NCI-H526 treated with DMSO at 0.1 percent for 48 hours (cell line): ENCODE measurements around the gene DOP1B.
"Not testable (repeated sequence)": the region's sequence is repeated elsewhere in the genome, so short reads cannot be mapped to it uniquely, and the experiment has no call there.

ENCODE experiments used
- DNase-seq: peaks from one replicate; lab custom pipeline; 2025; lab: John Stamatoyannopoulos, UW

The DOP1B gene

DNA sequence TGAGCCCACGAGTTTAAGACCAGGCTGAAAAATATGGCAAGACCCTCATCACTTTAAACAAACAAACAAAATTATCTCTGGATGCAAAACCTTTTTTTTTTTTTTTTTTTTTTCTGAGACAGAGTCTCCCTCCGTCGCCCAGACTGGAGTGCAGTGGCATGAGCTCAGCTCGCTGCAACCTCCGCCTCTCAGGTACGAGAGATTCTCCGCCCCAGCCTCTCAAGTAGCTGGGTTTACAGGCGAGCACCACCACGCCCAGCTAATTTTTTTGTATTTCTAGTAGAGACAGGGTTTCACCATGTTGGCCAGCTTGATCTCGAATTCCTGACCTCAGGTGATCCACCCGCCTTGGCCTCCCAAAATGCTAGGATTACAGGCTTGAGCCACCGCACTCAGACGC, 16.8 kb upstream of the DOP1B start:
- not testable (repeated sequence) for DNase-seq

DNA sequence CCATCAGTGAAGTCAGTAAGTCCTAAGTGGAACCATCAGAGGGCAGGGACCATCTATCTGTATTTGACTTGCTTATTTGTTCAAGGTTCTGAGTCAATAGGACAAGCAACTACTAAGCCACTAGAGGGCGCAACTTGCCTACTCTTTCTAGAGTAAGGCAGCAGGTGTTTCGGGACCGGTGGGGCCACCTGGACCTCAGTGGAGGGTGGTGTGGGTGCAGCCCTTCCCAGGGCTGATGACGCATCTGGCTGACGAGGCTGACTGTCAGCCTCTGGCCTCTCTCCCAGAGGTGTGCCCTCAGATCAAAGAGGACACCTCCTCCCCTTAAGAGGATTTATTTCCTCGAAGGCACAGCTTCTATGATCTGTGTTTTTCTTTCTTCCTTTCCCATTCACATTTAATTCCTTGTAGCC, 15.1 kb upstream of the DOP1B start:
- DNase-seq, result peak; percentile 88

DNA sequence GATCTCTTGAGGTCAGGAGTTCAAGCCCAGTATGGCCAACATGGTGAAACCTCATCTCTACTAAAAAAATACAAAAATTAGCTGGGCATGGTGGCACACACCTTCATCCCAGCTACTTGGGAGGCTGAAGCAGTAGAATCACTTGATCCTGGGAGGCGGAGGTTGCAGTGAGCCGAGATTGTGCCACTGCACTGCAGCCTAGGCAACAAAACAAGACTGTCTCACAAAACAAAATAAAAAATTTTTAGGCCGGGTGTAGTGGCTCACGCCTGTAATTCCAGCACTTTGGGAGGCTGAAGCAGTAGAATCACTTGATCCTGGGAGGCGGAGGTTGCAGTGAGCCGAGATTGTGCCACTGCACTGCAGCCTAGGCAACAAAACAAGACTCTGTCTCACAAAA, 12.4 kb upstream of the DOP1B start:
- not testable (repeated sequence) for DNase-seq

DNA sequence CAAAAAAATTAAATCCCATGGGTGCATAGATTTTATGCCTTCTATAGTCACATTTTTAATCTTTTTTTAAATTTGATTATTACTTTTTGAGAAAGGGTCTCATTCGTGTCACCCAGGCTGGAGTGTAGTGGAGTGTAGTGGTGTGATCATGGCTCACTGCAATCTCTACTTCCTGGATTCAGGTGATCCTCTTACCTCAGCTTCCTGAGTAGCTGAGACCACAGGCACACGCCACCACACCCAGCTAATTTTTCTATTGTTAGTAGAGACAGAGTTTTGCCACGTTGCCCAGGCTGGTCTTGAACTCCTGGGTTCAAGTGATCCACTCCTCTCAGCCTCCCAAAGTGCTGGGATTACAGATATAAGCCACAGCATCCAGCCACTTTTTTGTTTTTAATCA, 11.4 kb upstream of the DOP1B start:
- no peak for DNase-seq

GRCh38 chr21:36147911-36148310, 8.7 kb upstream of the DOP1B start:
- no peak for DNase-seq

DNA sequence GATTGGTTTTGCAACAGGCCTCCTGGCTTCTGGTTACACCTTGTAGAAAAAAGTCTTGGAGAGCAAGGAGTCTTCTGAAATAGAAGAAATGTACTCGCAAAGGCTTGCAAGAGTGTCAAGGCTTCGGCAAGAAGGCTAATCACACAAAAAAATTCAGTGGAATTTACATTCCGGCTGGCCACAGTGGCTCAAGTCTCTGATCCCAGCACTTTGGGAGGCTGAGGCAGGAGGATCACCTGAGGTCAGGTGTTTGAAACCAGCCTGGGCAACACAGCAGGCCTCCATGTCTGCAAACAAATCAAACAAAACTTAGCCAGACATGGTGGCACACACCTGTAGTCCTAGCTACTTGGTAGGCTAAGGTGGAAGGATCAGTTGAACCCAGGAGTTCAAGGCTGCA, 7.7 kb upstream of the DOP1B start:
- no peak for DNase-seq

DNA sequence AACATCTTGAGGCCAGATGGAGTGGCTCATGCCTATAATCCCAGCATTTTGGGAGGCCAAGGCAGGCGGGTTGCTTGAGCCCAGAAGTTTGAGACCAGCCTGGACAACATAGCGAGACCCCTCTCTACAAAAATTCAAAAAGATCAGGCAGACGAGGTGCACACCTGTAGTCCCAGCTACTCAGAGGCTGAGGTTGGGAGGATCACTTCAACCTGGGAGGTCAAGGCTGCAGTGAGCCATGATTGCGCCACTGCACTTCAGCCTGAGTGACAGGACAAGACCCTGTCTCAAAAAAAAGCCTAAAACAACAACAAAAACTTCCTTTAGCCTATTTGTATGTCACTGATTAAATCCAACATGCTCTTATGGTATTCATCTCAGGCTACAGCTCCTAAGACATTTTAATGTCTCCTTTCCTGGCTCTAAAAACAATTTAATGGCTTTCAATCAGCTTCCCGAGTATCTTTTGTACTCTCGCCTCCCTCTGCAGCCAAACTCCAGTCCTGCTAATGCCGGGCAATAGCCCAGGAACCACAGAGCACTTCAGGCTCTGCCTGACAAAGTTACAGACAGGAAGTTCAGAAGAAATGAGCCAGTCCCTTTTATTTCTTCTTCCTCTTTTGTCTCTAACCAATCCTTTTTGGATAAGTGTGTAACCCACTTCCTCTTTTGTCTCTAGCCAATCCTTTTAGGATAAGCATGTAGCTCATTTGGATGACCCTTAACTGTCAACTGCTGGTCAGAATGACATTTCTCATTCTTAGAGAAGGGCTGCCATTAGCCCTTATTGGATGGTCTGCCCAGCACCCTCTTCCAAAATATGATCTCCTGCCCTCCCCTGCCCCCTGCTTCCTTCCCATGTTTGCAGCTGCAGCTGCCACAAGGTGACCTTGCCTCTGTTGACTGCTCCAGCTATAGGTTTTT, 6.6 kb upstream of the DOP1B start:
- no peak for DNase-seq

DNA sequence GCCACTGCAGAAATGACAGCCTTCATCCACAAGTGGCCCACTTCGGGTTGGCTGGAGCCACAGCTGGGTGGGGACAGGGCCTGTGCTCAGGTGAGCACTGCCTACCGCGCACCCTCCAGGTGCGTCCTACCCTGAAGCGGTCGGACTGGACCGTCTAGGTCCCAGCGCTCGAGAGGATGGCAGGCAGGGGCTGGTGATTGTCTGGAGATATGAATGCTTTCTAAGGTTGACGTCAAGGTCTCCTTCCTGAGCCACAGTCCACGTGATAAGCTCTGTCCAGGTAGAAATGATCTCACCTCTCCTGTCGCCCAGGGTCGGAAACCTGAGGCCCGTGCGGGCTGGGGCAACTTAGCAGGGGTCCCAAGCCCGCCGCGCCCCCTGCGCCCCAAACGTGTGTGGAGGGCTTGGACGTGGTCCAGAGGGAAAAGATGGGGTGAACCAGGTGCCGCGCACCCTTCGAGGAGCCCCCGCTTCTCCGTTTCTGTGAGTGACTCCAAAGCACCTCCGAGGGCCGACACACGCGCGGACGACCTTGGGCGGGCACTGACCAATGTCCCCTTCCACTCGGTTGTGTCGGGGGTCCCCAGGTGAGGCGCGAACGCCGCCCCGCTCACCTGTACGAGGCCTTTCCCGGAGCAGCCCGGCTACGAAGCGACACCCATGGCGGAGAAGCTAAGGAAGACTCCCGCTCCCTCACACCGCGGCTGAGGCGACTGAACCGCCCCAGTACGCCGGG, 853 bp upstream of the DOP1B start:
- peak; percentile 26 for DNase-seq

GRCh38 chr21:36156339-36156814, 247 bp upstream of the DOP1B start:
- DNase-seq, result peak; percentile 96

DNA sequence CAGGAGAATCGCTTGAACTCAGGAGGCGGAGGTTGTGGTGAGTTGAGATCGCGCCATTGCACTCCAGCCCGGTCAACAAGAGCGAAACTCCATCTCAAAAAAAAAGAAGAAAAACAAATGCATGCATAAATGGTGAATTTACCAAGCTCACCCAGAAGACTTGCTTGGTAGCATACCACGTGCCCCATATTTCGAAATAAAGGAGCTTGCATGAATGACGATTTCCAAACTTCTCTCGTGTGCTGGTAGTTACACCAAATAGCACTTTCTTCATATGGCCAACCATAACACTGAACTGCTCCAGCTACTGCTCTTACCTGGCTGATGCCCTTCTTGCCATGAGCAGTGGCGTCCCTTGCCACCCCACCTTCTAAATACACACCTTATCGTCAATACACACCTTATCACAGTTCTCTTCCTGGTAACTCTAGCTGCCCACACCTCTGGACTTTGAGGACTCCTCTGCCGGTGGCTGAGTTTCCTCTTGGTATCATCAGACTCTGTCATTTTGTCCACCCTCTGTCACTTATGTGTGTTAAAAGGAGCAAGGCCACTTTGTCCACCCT, 2.8 kb downstream of the DOP1B start:
- DNase-seq, result no peak

DNA sequence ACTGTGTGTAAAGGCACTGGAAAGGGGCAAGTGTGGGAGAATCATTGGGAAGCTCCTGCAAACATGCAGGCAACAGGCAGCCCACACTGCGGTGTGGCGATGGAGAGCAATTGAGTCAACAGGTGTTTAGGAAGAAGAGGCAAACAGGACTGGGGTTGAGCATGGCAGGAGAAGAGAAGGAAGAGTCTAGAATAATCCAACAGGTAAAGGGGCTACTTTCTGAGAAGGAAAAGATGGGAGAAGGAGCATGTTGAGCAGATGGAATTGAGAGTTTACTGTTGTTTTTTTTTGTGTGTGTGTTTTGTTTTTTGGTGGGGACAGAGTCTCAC, 4.2 kb downstream of the DOP1B start:
- DNase-seq, result no peak

DNA sequence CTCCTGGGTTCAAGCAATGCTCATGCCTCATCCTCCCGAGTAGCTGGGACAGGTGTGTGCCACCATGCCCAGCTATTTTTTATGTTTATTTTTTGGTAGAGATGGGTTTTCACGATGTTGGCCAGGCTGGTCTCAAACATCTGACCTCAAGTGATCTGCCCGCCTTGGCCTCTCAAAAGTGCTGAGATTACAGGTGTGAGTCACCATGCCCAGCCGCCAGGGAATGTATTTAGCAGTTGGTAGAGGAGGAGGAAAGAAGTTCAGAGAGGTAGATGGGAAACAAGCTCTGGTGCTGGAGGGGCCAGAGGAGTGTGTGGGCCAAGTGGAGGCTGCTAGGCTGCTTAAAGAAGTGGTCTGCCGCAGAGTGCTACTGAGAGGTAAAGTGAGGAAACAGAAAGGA, 6.0 kb downstream of the DOP1B start:
- no peak for DNase-seq

DNA sequence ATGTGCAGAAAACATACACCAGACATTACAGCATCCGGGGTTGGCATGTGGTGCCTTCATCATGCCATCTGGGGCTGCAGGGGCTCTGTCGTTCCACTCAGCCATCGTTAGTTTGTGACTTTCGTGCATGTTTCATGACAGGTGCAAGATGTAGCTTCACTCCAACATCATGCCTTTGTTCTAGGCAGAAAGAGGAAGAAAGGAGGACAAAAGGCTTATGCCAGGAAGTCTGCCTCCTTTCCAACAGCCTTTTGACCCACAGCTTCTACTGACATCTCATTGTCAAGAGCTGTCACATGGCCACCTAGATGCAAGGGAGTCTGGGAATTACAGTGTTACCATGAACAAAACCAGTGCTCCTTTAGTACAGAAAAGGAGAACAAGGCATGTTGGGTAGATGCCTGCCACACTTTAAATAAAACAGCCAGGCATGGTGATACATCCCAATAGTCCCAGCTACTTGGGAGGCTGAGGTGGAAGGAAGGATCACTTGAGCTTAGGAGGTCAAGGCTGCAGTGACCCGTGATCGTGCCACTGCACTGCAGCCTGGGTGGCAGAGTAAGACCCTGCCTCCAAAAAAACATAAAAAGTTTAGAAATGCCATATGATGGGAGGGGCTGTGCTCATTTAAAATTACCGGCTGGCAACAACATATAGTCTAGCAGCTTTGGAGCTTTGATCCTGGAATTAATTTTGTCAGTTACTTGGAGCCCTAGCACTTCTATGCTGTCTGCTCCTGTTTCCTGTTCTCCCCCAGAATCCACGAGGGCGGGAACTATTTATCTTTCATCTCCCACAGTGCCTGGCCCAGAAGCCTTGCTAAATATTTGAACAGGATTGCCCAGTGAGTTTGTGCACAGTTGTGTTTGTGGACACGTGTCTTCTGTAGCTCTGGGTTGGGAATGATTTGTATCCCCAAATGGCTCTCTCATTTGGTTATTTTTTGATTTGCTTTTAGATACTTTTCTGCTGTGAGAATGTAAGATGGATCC, 7.4 kb downstream of the DOP1B start:
- DNase-seq, result no peak

GRCh38 chr21:36165356-36165755, 8.7 kb downstream of the DOP1B start:
- DNase-seq, result no peak

DNA sequence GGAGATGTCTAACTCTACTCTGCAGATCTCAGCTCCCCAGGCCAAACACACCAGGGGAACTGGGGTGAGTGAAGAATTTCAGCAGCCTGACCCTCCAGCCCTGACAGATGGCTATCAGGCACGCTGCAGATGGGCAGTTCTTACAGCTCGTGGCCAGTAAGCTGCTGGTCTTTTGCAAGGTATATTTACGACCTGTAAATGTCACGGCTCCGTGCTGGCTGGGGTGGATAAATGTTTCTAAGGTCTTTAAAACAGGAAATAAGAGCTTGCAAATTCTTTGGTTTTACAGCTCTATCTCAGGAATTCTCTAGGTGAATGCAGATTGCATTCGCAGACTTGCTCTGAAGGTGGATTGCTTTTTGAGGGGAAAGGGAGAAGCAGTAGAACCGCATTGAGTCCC, 10.1 kb downstream of the DOP1B start:
- no peak for DNase-seq

- no peak for DNase-seq
These were observed 10.9 kb downstream of the DOP1B start for GRCh38 chr21:36167541-36167940.

- no peak for DNase-seq
These were observed 13.0 kb downstream of the DOP1B start for GRCh38 chr21:36169470-36170128.

DNA sequence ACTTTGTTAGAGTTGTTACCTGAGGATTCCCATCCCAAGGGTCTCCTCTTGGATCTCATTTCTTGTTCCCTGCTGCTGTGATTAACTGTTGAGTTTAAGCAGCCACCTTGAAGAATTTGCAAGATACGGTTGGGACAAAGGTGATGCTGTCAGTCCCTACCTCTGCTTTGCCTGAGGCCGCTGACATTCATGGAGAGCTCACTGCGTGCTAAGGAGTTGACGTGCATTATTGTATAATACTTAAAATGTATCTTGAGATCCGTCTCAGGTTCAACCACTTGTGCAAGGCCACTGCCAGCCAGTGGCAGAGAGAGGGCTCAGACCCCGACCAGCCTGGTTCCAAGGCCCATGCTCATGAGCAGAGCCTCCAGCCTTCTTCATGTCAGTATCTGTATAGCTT, 14.2 kb downstream of the DOP1B start:
- no peak for DNase-seq

- DNase-seq, result no peak
These were observed 14.7 kb downstream of the DOP1B start for GRCh38 chr21:36171336-36171735.

DNA sequence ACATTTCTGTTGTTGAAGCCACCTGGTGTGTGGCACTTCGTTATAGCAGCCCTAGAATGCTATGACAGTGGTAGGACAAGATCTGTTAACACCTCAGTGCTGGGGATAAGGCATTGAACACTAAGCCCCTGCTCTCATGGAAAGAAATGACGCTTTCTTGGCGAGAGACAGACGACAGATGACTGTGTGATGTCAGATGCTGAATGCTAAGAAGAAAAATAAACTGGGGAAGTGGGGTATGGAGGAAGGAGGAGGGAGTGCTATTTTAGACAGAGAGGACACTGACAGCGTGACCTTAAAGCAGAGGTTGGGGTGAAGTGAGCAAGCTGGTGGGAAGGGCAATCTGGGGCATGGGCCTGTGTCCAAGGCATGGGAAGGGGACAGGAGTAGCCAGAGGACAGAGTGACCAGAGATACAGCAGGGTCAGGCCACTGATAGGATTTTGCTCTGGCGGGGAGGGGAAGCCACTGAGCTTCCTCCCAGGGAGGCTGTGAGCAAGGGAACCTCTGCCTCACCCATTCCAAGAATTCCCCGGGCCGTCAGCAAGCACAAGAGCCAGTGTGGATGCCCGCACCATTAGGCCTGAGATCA, 15.2 kb downstream of the DOP1B start:
- no peak for DNase-seq

- DNase-seq, result no peak
These were observed 18.2 kb downstream of the DOP1B start for GRCh38 chr21:36174780-36175179.
